ENCODE data around the gene LOXL3. TPM values are rescaled to one million over a fixed set of nuclear protein-coding genes. Genes with fewer than 3 reads are reported as not detected.

LOXL3 gene
- total RNA-seq, 4 donors from 2014 or later, result 7.2 to 13.2 (median 8.6) TPM

GRCh38 chr2:74576863-74577229 lies 23.1 kb upstream of the LOXL3 start:
- no peak overlapping the region for H3K4me3 ChIP-seq
- H3K27me3 ChIP-seq, result peaks cover 22% of the 10 kb centered on the region
- no peaks in the 10 kb centered on the region for H3K9me3 ChIP-seq
- 20 to 33% methylated on average over 1 of the region's 1 CpG for WGBS, 2 donors (ENCODE audit: low coverage in 1 of 2)
- H3K27ac ChIP-seq, result peak overlapping the region in 1 of 4 donors; percentile 28
- peak; percentile 71 for ATAC-seq
- H3K36me3 ChIP-seq, result no peaks in the 10 kb centered on the region
- TF ChIP-seq POLR2A (IDR thresholded peaks at IDR 0.05), result no peak
- no peaks in the 10 kb centered on the region for H3K4me1 ChIP-seq

- Histone ChIP-seq H3K36me3 (no peaks in the 10 kb centered on the region), H3K9me3 (no peaks in the 10 kb centered on the region), H3K27ac (peak overlapping the region in 1 of 4 donors; percentile 28), H3K27me3 (peaks cover 22% of the 10 kb centered on the region), H3K4me1 (no peaks in the 10 kb centered on the region), H3K4me3 (no peak overlapping the region)
- no peak for TF ChIP-seq EP300 (IDR thresholded peaks at IDR 0.05)
- TF ChIP-seq POLR2A (IDR thresholded peaks at IDR 0.05), result no peak
- no peak for TF ChIP-seq CTCF (IDR thresholded peaks at IDR 0.05)
- no peak for TF ChIP-seq POLR2AphosphoS5 (IDR thresholded peaks at IDR 0.05)
- 76 to 79% methylated on average over 3 to 6 of the region's 7 CpGs for WGBS, 2 donors (ENCODE audit: low coverage in 1 of 2)
- no peak for ATAC-seq
These were observed 22.6 kb upstream of the LOXL3 start for GRCh38 chr2:74576211-74576862.

GRCh38 chr2:74575320-74575719 lies 21.6 kb upstream of the LOXL3 start:
- H3K36me3 ChIP-seq, result no peaks in the 10 kb centered on the region
- no peak overlapping the region for H3K4me3 ChIP-seq
- no peak for ATAC-seq
- 76 to 100% methylated on average over 2 of the region's 4 CpGs for WGBS, 2 donors (ENCODE audit: low coverage in 1 of 2)
- peaks cover 16% of the 10 kb centered on the region for H3K27me3 ChIP-seq
- TF ChIP-seq CTCF (IDR thresholded peaks at IDR 0.05), result no peak
- no peak for TF ChIP-seq EP300 (IDR thresholded peaks at IDR 0.05)
- no peak for TF ChIP-seq POLR2A (IDR thresholded peaks at IDR 0.05)
- no peak for TF ChIP-seq POLR2AphosphoS5 (IDR thresholded peaks at IDR 0.05)
- H3K4me1 ChIP-seq, result no peaks in the 10 kb centered on the region
- H3K27ac ChIP-seq, result no peak overlapping the region
- no peaks in the 10 kb centered on the region for H3K9me3 ChIP-seq

- Histone ChIP-seq H3K36me3 (no peaks in the 10 kb centered on the region), H3K4me1 (no peaks in the 10 kb centered on the region), H3K9me3 (no peaks in the 10 kb centered on the region), H3K4me3 (no peak overlapping the region), H3K27me3 (peaks cover 11% of the 10 kb centered on the region), H3K27ac (no peak overlapping the region)
- TF ChIP-seq POLR2AphosphoS5 (IDR thresholded peaks at IDR 0.05) (no peak), POLR2A (IDR thresholded peaks at IDR 0.05) (no peak), CTCF (IDR thresholded peaks at IDR 0.05) (no peak), EP300 (IDR thresholded peaks at IDR 0.05) (no peak)
- peak; percentile 35 for ATAC-seq
- WGBS, 2 donors (ENCODE audit: low coverage in 1 of 2), result 37 to 40% methylated on average over 7 of the region's 7 CpGs
These were observed 20.2 kb upstream of the LOXL3 start for GRCh38 chr2:74573747-74574562.

- WGBS, 2 donors (ENCODE audit: low coverage in 1 of 2), result 65 to 80% methylated on average over 2 to 3 of the region's 3 CpGs
These were observed 18.6 kb upstream of the LOXL3 start for GRCh38 chr2:74572178-74572925.

More at GRCh38 chr2:74572178-74572925, 18.6 kb upstream of the LOXL3 start:
- Histone ChIP-seq H3K4me3 (no peak overlapping the region), H3K27ac (no peak overlapping the region), H3K4me1 (no peaks in the 10 kb centered on the region), H3K9me3 (no peaks in the 10 kb centered on the region), H3K36me3 (no peaks in the 10 kb centered on the region), H3K27me3 (peaks cover 22% of the 10 kb centered on the region)
- no peak for ATAC-seq
- TF ChIP-seq CTCF (IDR thresholded peaks at IDR 0.05) (peak in 1 of 4 experiments; percentile 13), POLR2AphosphoS5 (IDR thresholded peaks at IDR 0.05) (no peak), POLR2A (IDR thresholded peaks at IDR 0.05) (no peak), EP300 (IDR thresholded peaks at IDR 0.05) (no peak)
